GM12878 (cell line): ENCODE measurements around the gene LIN28B. TPM values are rescaled to one million over a fixed set of nuclear protein-coding genes. Genes with fewer than 3 reads are reported as not detected.

Experiments used
- ATAC-seq: fragments of 200-7000 bp; cut with Tn5 transposase; 3 replicates; pipeline ENCODE4 v1.9.1; 2020; ENCODE audit warnings: mild to moderate bottlenecking, moderate library complexity
- BruUV-seq: library from RNA; stranded (reverse); fragments of 400-500 nt; replicated peaks from 2 replicates; lab custom pipeline; 2021; lab: Mats Ljungman, UMichigan
- CTCF ChIA-PET: fragments of 300-600 bp; sonication (Branson Sonifier 250); formaldehyde crosslinking; extraction: SDS; loops from one replicate; lab custom pipeline; 2021; ENCODE audit warnings: inconsistent platforms; lab: Yijun Ruan, JAX
- POLR2A ChIA-PET: fragments of 350-600 bp; formaldehyde crosslinking; extraction: SDS; loops from one replicate; lab custom pipeline; 2021; ENCODE audit warnings: inconsistent platforms; lab: Charles Lee
- RAD21 ChIA-PET: fragments of 300-600 bp; sonication (Branson Sonifier 250); formaldehyde crosslinking; loops from one replicate; lab custom pipeline; 2023; ENCODE audit warnings: antibody characterized with exemption; ENCODE audit not compliant: unreplicated experiment; lab: Charles Lee
- SMC1A ChIA-PET: fragments of 300-600 bp; sonication (Branson Sonifier 250); formaldehyde crosslinking; loops from one replicate; lab custom pipeline; 2023; ENCODE audit not compliant: unreplicated experiment, uncharacterized antibody; lab: Charles Lee
- DNase-seq: peaks from one replicate; pipeline ENCODE4 v3.0.0-alpha.2; 2011; ENCODE audit warnings: low read depth, low spot score
- FAIRE-seq: peaks from 3 replicates; lab custom pipeline; 2011; peaks lifted over from hg19 to GRCh38; lab: Jason Lieb, UNC
- H2AFZ ChIP-seq: 2 replicates; pipeline ENCODE4 v1.6.0; 2011; ENCODE audit warnings: low read depth, low read length, control low read depth; ENCODE audit not compliant: control insufficient read depth
- H3K27ac ChIP-seq: 2 replicates; pipeline ENCODE4 v1.5.1; 2011; ENCODE audit warnings: control low read depth; ENCODE audit not compliant: control insufficient read depth, insufficient read depth
- H3K27me3 ChIP-seq, 2 experiments: replicated peaks in 1 of 2; 2 replicates each; pipeline versions ENCODE4 v1.6.0 to v1.6.1; 2011; ENCODE audit warnings: low read length in 1 of 2; ENCODE audit not compliant: control insufficient read depth in 2 of 2, insufficient read depth in 2 of 2
- H3K36me3 ChIP-seq, 2 experiments: 2 replicates each; pipeline ENCODE4 v1.5.1; 2011; ENCODE audit warnings: low read length in 1 of 2; ENCODE audit not compliant: control insufficient read depth in 2 of 2, insufficient read depth in 2 of 2
- H3K4me1 ChIP-seq: 2 replicates; pipeline ENCODE4 v1.6.1; 2011; ENCODE audit warnings: mild to moderate bottlenecking, low read length, moderate library complexity, mixed read lengths; ENCODE audit not compliant: control insufficient read depth, insufficient read depth
- H3K4me2 ChIP-seq: 2 replicates; pipeline ENCODE4 v1.6.0; 2011; ENCODE audit warnings: control low read depth; ENCODE audit not compliant: control insufficient read depth, insufficient read depth
- H3K4me3 ChIP-seq: fragments of 200-600 bp; sonication (generic); 2 replicates; pipeline ENCODE4 v1.5.1; 2016
- H3K79me2 ChIP-seq: 2 replicates; pipeline ENCODE4 v1.6.0; 2011; ENCODE audit warnings: low read length; ENCODE audit not compliant: control insufficient read depth, insufficient read depth
- H3K9ac ChIP-seq: 2 replicates; pipeline ENCODE4 v1.8.0; 2011; ENCODE audit warnings: low read length, control low read depth, mixed read lengths; ENCODE audit not compliant: control insufficient read depth, insufficient read depth
- H3K9me3 ChIP-seq: replicated peaks from 3 replicates; pipeline ENCODE4 v1.5.1; 2011; ENCODE audit warnings: mild to moderate bottlenecking, low read length; ENCODE audit not compliant: control insufficient read depth, insufficient read depth
- H4K20me1 ChIP-seq: 2 replicates; pipeline ENCODE4 v1.6.0; 2011; ENCODE audit not compliant: control insufficient read depth, insufficient read depth
- BCLAF1 ChIP-seq: fragments of 450-650 bp; IDR thresholded peaks from 2 replicates; pipeline ENCODE4 v1.6.1; 2017; ENCODE audit warnings: antibody characterized with exemption, mild to moderate bottlenecking, moderate library complexity
- E2F8 ChIP-seq: fragments of 450-650 bp; IDR thresholded peaks from 2 replicates; pipeline ENCODE4 v1.6.1; 2018; ENCODE audit warnings: mild to moderate bottlenecking, low read depth, moderate library complexity; ENCODE audit not compliant: partially characterized antibody
- GABPA ChIP-seq: IDR thresholded peaks from 2 replicates; pipeline ENCODE4 v1.6.1; 2014; ENCODE audit warnings: antibody characterized with exemption, low read depth, mild to moderate bottlenecking, inconsistent platforms
- HDAC6 ChIP-seq: fragments of 200-600 bp; sonication (generic); IDR thresholded peaks from one replicate; pipeline ENCODE4 v1.8.0; 2017; ENCODE audit warnings: antibody characterized with exemption; ENCODE audit not compliant: unreplicated experiment
- JUND ChIP-seq: IDR thresholded peaks from 2 replicates; pipeline ENCODE4 v1.6.1; 2012; ENCODE audit warnings: low read depth, mild to moderate bottlenecking, low read length, improper control_type of control experiment, moderate library complexity
- MTA2 ChIP-seq: fragments of 450-650 bp; IDR thresholded peaks from 2 replicates; pipeline ENCODE4 v1.6.1; 2016; ENCODE audit warnings: low read depth, mild to moderate bottlenecking, moderate library complexity
- PAX5 ChIP-seq: IDR thresholded peaks from 2 replicates; pipeline ENCODE4 v1.6.1; 2011; ENCODE audit warnings: low read depth, low read length, borderline replicate concordance
- POU2F2 ChIP-seq: IDR thresholded peaks from 3 replicates; pipeline ENCODE4 v1.6.1; 2011; ENCODE audit warnings: low read depth, mild to moderate bottlenecking, low read length, borderline replicate concordance
- RB1 ChIP-seq: fragments of 450-650 bp; formaldehyde crosslinking; IDR thresholded peaks from 2 replicates; pipeline ENCODE4 v1.6.1; 2017; ENCODE audit warnings: mild to moderate bottlenecking, borderline replicate concordance
- USF1 ChIP-seq: IDR thresholded peaks from 2 replicates; pipeline ENCODE4 v1.6.1; 2011; ENCODE audit warnings: borderline replicate concordance, low read depth, mild to moderate bottlenecking, moderate library complexity, mixed read lengths, low read length; ENCODE audit not compliant: insufficient read depth; ENCODE audit errors: extremely low read length
- ZNF592 ChIP-seq: fragments of 450-650 bp; IDR thresholded peaks from 2 replicates; pipeline ENCODE4 v1.6.1; 2017; ENCODE audit warnings: mild to moderate bottlenecking, moderate library complexity
- ZNF622 ChIP-seq: fragments of 450-650 bp; IDR thresholded peaks from 2 replicates; pipeline ENCODE4 v1.6.1; 2017; ENCODE audit warnings: mild to moderate bottlenecking, inconsistent platforms
- ZSCAN29 ChIP-seq: fragments of 450-650 bp; IDR thresholded peaks from 2 replicates; pipeline ENCODE4 v1.6.1; 2017; ENCODE audit warnings: mild to moderate bottlenecking, moderate library complexity
- WGBS: methylation state at CpG from one replicate; pipeline ENCODE4 v1.1.6; 2016; ENCODE audit warnings: low lambda C conversion rate; ENCODE audit not compliant: insufficient replicate concordance, insufficient coverage; ENCODE audit errors: missing lambda C conversion rate; 5-methylcytosine and 5-hydroxymethylcytosine counted together
- in situ Hi-C: fragments of 300-500 bp; cut with MboI; formaldehyde crosslinking; loops from 9 replicates; pipeline ENCODE4 v1.14.3; 2018; ENCODE audit warnings: mixed read lengths
- intact Hi-C: fragments of 100-400 bp; cut with micrococcal nuclease; formaldehyde crosslinking; loops from one replicate; pipeline ENCODE4 v1.14.2; 2022; ENCODE audit not compliant: unreplicated experiment
- polyA plus RNA-seq, 11 experiments: library from polyadenylated mRNA; depleted of rRNA in 4 of 11; unstranded in 6 of 11; stranded (reverse) in 5 of 11; fragments of >200 nt; fragmentation: Nextera tagmentation in 4 of 11; fragmentation: Illumina TruSeq in 1 of 11; extraction: Ambion mirVana in 4 of 11; extraction: Trizol in 1 of 11; gene quantifications; 1 replicate in 1 of 11; 2 replicates in 10 of 11; pipeline versions ENCODE4 v1.2.1 to v1.2.3, GENCODE V29; 2011 to 2016; ENCODE audit warnings: inconsistent platforms in 2 of 11, missing spikeins in 2 of 11, low read depth in 1 of 11
- total RNA-seq, 4 experiments: library from RNA; depleted of rRNA in 3 of 4; stranded (reverse); fragments of >200 nt in 3 of 4; fragmentation: Illumina TruSeq in 1 of 4; extraction: Trizol in 1 of 4; gene quantifications; 2 replicates each; pipeline versions ENCODE4 v1.2.1 to v1.2.3, GENCODE V29; 2013 to 2021

LIN28B gene
- total and polyA plus RNA-seq, 10 of the 15 experiments (the other 5 are each of a cell fraction or from before 2014, with no cell fraction given), result 0.01 to 2.4 (median 0.09) TPM; not detected in 6

- H3K27me3 ChIP-seq, result no peaks in the 10 kb centered on the region
- ChIA-PET POLR2A (no interaction called here), SMC1A (no interaction called here), CTCF (interaction anchor here (0.9 kb wide), 1 partner anchor 31 kb away, joined by 3 read pairs; no protein-coding TSS in a partner anchor), RAD21 (no interaction called here)
- no peak overlapping the region for H2AFZ ChIP-seq
- H3K27ac ChIP-seq, result no peak overlapping the region
- no peaks in the 10 kb centered on the region for H3K9me3 ChIP-seq
- no peak overlapping the region for H3K4me2 ChIP-seq
- no peak overlapping the region for H3K4me3 ChIP-seq
- no peaks in the 10 kb centered on the region for H3K36me3 ChIP-seq
- H4K20me1 ChIP-seq, result no peaks in the 10 kb centered on the region
- ATAC-seq (no peak), FAIRE-seq (no peak), DNase-seq (no peak)
- 42% methylated on average over 3 of the region's 3 CpGs for WGBS
- no TSS peak for BruUV-seq
- H3K9ac ChIP-seq, result no peak overlapping the region
- in situ Hi-C loops, result no loop called here
- intact Hi-C loops, result no loop called here
- H3K4me1 ChIP-seq, result no peaks in the 10 kb centered on the region
- no peaks in the 10 kb centered on the region for H3K79me2 ChIP-seq
- TF ChIP-seq RB1, result no peak
- no peak for TF ChIP-seq BCLAF1
- no peak for TF ChIP-seq POU2F2
- no peak for TF ChIP-seq MTA2
- no peak for TF ChIP-seq E2F8
- TF ChIP-seq ZSCAN29, result no peak
- TF ChIP-seq GABPA, result no peak
- TF ChIP-seq ZNF622, result no peak
- TF ChIP-seq JUND, result no peak
- no peak for TF ChIP-seq HDAC6
- no peak for TF ChIP-seq PAX5
- no peak for TF ChIP-seq ZNF592
- TF ChIP-seq USF1, result no peak
Measured at GRCh38 chr6:105056646-105057045, 99.7 kb downstream of the LIN28B start.
